NCI-H510A (cell line): ENCODE results near the gene CEACAM6.

Source experiments
- DNase-seq: peaks from one replicate; lab custom pipeline; 2025; lab: John Stamatoyannopoulos, UW

The CEACAM6 gene

GRCh38 chr19:41796901-41797300, 41.6 kb downstream of the CEACAM6 start:
- DNase-seq: no peak

DNA sequence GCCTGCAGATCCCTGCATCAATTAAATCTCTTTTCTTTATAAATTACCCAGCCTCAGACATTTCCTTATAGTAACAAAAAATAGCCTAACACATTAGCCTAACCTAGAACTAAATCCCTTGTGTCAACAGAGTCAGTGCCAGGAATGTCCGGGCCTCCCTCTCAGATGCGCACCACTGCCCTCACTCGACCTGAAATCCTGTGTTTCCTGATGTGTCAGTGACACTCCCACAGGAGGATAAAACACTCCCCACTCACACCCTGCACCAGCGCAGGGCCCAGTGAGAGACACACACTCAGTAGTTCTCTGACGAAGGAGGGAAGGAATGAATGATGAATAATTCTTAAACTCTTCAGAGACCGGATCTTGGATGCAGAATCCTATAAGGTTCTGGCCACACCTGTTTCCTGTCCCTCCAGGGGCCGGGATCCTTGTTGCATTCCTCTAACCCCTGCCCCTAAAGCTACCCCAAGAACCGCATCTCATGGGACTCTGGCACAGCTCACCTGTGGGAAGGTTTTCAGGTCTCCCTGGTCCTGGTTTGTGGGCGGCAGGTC, 44.2 kb downstream of the CEACAM6 start:
- DNase-seq: peak; percentile 13

GRCh38 chr19:41801031-41801430, 45.7 kb downstream of the CEACAM6 start:
- no peak for DNase-seq

GRCh38 chr19:41801792-41802211, 46.5 kb downstream of the CEACAM6 start:
- no peak for DNase-seq

DNA sequence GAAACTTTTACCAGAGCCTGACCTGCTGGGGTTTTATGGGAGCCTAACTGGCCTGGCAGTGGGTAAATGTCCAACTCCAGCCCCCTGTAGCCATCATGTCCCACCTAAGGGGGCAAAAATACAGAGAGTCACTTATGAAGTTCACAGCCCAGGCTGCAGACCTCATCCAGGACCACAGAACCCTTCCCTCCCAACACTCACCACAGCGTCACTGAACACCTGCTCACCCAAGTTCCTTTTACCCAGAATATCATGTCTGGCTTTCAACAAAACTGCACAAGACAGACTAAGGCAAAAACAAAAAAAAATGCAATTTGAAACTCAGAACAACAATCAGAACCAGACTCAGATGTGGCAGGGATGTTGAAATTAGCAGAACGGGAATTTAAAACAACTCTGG, 47.4 kb downstream of the CEACAM6 start:
- no peak for DNase-seq

GRCh38 chr19:41804336-41804735, 49.0 kb downstream of the CEACAM6 start:
- no peak for DNase-seq

GRCh38 chr19:41807176-41807575, 51.8 kb downstream of the CEACAM6 start:
- DNase-seq: no peak

DNA sequence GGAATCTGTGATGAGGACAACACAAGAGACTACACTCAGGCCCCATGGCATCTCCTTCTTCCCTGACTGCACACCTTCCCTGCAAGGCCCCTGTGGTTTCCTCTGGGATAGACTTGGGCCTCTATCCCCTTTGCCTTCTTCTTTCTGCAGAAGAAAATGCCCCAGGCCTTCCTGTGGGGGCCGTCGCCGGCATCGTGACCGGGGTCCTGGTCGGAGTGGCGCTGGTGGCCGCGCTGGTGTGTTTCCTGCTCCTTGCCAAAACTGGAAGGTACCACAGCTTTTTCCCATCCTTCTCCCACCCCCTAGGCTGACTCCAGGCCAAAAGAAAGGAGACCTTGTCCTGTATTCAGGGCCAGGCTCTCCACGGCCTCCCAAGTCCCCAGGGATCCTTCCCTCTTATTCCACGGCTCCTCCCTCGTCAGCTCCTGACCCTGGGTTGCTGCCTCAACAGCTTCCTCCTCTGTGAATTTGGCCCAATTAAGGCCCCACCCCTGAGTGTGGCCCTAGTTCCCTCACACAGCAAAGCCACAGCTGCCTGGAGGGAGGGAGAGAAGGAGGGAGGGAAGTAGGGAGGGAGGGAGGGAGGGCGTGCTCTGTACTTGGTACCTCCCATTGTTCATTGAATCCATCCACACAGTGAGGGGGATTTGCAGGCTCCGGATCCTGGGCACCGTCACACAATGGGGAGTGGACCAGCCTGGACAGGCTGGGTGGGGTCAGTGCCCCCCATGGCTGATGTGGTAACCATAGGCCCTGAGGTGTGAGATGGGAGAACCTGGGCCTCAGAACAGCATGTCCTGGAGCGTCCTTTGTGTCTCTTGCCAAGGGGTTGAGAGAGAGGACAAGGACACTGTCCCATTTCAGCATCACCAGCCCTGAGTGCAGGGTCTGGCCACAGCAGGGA, 53.6 kb downstream of the CEACAM6 start:
- DNase-seq: no peak

- DNase-seq: no peak
Observed at GRCh38 chr19:41810301-41810700, 55.0 kb downstream of the CEACAM6 start.

GRCh38 chr19:41811036-41811435, 55.7 kb downstream of the CEACAM6 start:
- no peak for DNase-seq

DNA sequence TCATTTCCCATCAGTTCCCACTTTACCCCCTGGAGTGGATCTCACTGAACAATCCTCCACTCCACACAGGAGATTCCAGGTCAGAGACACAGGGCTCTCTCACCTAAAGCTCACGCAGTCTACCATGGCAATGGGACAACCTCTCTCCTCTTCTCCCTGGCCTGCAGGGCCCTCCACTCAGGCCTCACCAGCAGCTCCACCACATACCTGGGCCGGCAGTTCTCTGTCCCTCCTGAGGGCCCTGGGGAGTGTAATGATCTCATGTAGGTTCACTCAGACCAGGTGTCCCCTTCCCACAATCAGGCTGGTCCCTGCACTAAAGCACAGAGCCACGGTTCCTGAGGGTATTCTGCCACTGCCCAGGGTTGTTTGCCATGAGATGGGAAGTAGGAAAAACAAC, 56.7 kb downstream of the CEACAM6 start:
- DNase-seq: no peak

DNA sequence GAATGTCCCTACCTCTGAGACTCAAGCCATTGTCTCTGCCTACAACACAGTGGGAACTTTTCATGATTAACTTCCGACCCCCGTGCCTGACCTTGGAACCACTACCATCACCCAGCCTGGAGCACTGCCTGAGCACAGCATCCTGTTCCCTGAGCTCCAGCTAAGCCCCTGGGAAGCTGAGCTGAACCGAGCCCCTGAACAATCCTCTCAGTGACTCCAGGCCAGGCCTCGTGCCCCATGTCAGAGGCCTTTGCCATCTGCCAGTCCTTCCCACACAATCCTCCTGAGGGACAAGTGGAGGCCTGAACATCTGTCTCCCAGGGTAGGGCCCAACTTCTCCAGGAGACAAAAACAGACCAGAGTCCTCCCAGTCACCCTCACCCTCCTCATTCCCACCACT, 58.6 kb downstream of the CEACAM6 start:
- DNase-seq: no peak

DNA sequence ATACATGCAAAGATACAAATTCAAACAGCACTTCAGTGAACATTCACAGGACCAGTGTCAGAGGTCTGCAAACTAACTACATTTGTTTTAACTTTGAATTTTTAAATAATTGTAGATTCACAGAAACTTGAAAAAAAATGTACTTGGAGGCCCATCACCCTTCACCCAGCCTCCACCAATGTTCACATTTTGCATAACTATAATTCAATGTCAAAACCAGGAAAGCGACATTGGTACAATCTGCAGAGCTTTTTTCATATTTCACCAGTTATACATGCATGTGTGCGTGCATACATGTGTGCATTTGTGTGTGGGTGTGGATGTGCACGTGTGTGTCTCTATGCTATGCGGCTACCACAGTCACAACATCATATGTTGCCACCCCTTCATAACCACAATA, 60.0 kb downstream of the CEACAM6 start:
- no peak for DNase-seq

DNA sequence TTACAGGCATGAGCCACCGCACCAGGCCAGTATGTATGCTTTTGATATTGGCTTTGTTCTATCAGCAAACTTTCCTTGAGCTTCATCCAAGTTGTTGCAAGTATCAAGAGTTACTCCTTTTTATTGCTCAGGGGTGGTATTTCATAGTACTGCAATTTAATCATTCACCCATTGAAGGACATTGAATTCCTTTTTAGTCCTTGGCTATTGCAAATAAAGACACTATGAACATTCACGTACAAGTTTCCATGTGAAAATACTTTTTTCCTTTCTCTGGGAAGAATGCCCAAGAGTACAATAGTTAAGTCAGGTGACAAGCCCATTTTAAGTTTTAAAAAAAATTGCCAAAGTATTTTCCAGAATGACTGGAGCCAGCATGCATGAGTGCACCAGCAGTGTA, 61.4 kb downstream of the CEACAM6 start:
- DNase-seq: no peak

DNA sequence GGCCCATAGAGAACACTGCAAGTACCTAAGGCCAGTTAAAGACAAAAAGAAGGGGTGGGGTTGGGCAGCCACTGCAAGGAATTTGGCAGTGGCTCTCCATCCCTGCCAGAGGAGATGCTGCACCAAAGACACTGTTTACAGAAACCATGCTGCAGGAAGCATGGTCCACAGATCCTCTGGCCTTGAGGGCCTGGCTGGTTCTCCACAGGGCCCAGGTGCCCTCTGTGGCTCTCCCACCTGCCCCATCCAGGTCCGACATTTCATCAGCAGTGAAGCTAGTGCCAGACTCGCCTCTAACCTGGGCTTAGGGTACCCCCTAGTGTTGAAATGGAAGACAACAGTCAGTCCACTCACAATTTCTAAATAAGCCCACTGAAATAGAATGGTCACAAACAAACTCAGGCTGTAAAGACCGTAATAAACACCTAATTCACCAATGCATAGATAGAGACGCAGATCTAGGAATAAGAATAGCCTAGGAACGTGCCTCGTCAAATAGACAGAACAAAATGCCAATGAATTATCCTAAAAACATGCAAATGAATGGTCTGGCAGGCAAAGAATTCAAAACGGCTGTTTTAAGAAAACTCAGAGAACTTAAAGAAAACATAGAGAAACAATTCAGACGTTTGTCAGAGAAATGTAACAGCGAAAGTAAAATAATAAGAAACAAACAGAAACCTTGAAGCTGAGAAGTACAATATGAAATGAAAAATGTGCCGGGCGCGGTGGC, 65.8 kb downstream of the CEACAM6 start:
- peak; percentile 66 for DNase-seq
